ENCODE results near the gene VAMP2. TPM values are rescaled to one million over a fixed set of nuclear protein-coding genes. Genes with fewer than 3 reads are reported as not detected.

The VAMP2 gene
- total and polyA plus RNA-seq, 9 of the 15 experiments (the other 6 are each of a cell fraction or from before 2014, with no cell fraction given), result 2.3 to 31.8 (median 6.0) TPM

DNA sequence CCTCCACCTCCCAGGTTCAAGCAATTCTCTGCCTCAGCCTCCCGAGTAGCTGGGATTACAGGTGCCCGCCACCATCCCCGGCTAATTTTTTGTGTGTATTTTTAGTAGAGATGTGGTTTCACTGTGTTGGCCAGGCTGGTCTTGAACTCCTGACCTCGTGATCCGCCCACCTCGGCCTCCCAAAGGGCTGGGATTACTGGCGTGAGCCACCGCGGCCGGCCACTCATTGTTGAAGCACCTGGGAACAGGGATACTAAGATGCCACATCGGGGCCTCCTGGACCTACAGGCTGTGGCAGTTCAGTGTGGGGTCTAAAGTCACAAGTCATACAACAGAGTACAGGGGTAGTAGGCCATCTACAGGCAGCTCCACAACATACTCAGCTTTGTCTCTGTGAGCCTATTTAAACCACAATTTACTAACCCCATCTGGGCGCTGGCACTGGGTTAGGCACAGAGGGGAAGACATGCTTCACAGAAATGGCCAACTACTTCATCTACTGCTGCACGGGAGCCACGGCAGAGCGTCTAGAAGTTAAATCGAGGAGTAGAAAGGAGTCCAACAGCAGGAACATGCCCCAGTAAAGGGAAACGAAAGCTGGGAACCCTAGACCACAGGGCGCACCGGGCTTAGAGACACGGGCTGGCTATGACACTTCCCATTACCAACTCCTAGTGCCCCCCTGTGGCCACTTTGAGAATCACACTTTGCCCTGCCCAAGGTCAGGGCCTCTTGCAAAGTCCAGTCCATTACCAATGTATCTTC, 4.3 kb downstream of the VAMP2 start (continued):
- TF ChIP-seq CBFB (CRISPR knock-in tag; IDR thresholded peaks at IDR 0.05), result no peak
- TF ChIP-seq ETS2 (tag; IDR thresholded peaks at IDR 0.05; ENCODE audit: borderline replicate concordance, poor library complexity, severe bottlenecking), result no peak
- TF ChIP-seq, protein P1, sequence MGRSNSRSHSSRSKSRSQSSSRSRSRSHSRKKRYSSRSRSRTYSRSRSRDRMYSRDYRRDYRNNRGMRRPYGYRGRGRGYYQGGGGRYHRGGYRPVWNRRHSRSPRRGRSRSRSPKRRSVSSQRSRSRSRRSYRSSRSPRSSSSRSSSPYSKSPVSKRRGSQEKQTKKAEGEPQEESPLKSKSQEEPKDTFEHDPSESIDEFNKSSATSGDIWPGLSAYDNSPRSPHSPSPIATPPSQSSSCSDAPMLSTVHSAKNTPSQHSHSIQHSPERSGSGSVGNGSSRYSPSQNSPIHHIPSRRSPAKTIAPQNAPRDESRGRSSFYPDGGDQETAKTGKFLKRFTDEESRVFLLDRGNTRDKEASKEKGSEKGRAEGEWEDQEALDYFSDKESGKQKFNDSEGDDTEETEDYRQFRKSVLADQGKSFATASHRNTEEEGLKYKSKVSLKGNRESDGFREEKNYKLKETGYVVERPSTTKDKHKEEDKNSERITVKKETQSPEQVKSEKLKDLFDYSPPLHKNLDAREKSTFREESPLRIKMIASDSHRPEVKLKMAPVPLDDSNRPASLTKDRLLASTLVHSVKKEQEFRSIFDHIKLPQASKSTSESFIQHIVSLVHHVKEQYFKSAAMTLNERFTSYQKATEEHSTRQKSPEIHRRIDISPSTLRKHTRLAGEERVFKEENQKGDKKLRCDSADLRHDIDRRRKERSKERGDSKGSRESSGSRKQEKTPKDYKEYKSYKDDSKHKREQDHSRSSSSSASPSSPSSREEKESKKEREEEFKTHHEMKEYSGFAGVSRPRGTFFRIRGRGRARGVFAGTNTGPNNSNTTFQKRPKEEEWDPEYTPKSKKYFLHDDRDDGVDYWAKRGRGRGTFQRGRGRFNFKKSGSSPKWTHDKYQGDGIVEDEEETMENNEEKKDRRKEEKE (IDR thresholded peaks at IDR 0.05; ENCODE audit: borderline replicate concordance in 1 of 2, control insufficient read depth in 1 of 2, low read depth in 2 of 2, low read length in 1 of 2), result no peak
- no peak for TF ChIP-seq PATZ1 (CRISPR knock-in tag; IDR thresholded peaks at IDR 0.05; ENCODE audit: borderline replicate concordance)
- TF ChIP-seq ZNF24 (IDR thresholded peaks at IDR 0.05), result no peak
- no peak for TF ChIP-seq E2F3 (CRISPR knock-in tag; IDR thresholded peaks at IDR 0.05)
- no peak for TF ChIP-seq ZNF695 (CRISPR knock-in tag; IDR thresholded peaks at IDR 0.05)
- no peak for TF ChIP-seq CBX2 (IDR thresholded peaks at IDR 0.05; ENCODE audit: insufficient read depth, low read length, poor library complexity, severe bottlenecking)
- no peak for TF ChIP-seq ZC3H4 (CRISPR knock-in tag; IDR thresholded peaks at IDR 0.05; ENCODE audit: borderline replicate concordance)
- no peak for TF ChIP-seq FIP1L1 (IDR thresholded peaks at IDR 0.05; ENCODE audit: low read depth, low read length, poor library complexity, severe bottlenecking)
- no peak for TF ChIP-seq CHD1 (IDR thresholded peaks at IDR 0.05; ENCODE audit: low read length)
- no peak for TF ChIP-seq ARID1B (IDR thresholded peaks at IDR 0.05)
- TF ChIP-seq, protein P2, sequence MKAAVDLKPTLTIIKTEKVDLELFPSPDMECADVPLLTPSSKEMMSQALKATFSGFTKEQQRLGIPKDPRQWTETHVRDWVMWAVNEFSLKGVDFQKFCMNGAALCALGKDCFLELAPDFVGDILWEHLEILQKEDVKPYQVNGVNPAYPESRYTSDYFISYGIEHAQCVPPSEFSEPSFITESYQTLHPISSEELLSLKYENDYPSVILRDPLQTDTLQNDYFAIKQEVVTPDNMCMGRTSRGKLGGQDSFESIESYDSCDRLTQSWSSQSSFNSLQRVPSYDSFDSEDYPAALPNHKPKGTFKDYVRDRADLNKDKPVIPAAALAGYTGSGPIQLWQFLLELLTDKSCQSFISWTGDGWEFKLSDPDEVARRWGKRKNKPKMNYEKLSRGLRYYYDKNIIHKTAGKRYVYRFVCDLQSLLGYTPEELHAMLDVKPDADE (conservative IDR thresholded peaks at IDR 0.05; ENCODE audit: control insufficient read depth, low read depth, low read length), result no peak
- TF ChIP-seq SREBF1 (IDR thresholded peaks at IDR 0.05; ENCODE audit: borderline replicate concordance, low read depth, low read length), result no peak
- no peak for TF ChIP-seq ZNF311 (CRISPR knock-in tag; IDR thresholded peaks at IDR 0.05)
- TF ChIP-seq TCFL5 (CRISPR knock-in tag; conservative IDR thresholded peaks at IDR 0.05), result no peak
- no peak for TF ChIP-seq ZNF512 (tag; IDR thresholded peaks at IDR 0.05)
